Measurements from ENCODE around the gene THEMIS.
"Not testable (repeated sequence)": the region's sequence is repeated elsewhere in the genome, so short reads cannot be mapped to it uniquely, and the experiment has no call there.

Gene THEMIS

DNA sequence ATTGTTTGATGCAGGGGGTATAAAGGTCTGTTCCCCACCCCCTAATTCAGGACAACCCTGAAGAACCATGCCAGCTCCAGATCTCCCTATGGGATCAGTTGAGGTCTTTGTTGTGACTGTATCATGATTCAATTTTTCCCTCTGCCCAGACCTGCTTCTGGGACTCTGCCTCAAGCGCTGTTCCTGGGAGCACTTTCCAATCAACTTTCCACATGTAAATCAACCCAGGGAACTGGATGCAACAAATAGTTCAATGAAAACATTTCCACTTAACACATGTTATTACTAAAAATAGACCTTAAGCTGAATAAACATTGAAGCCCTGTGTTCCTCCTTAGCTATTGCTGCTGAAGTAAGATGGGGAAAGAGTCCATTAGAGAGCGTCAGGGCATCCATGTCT lies 184.4 kb downstream of the THEMIS start:
- no peak for DNase-seq

DNA sequence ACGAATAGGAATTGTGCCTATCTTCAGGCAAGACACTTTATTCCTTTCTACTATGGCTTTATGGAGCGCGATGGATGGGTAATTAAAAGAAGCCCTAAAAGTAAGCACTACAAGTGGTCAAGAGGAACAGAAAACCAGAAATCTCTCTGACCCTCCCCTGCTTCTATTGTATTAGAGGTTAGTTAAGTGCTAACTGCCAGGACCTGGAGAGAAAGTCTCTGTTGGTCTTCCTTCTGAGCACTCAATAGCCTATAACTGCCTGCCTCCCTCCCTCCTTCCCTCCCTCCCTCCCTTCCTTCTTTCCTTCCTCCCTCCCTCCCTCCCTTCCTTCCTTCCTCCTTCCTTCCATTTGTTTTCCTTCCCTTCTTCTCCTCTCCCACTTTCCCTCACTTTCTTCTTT lies 190.2 kb downstream of the THEMIS start:
- no peak for DNase-seq

DNA sequence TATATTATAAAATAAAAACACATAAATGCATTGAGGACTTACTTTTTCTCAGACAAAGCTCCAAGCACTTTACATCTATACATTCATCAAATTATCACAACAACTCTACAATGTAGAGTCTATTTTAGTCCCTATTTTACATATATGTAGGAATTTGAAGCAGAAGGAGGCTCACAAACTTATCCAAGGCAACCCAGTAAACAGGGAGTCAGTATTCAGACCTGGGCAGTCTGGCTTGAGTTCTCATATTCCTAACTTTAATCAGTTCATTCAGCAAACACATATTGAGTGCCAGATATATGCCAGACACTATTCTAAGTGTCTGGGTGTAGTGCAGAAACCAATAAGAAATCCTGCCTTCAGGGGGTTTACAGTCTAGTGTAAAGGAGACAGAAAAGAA lies 194.6 kb downstream of the THEMIS start:
- DNase-seq, result no peak

DNA sequence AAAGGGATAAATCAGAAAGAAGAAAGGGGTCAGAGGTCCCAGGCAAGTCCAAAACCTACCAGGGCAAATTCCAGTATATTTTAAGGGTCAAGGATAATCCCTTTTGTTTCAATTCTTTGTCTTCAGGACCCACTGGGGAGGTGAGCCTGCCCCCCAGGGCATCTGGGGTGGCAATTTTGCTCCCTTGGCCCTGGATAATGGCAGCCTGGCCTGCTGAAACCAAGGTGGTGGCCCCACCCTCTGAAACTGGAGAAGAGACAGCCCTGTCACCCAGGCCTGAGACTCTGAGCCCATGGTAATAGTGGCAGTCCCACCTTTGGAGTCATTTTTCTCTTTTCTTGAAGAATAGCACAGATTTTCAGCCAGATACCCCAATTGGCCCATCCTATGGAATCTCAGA lies 205.8 kb downstream of the THEMIS start:
- DNase-seq, result no peak

DNA sequence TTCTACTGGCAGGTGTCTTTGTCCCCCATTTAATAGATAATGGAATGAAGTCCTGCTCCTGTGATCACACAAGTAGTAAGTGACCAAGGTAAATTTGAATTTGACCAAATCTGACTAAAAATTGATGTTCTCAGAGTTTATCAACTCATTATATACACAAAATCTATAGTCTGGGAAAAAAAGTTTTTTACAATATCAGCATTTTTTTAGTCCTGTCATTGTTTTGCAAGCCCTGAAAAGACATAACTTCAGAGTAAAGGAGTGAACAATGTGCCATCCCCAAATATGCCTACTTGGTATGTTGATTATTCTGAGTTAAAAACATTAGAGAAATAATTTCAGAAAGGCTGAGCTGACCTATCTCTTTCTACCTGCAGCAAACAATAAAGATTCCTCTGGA lies 209.7 kb downstream of the THEMIS start:
- DNase-seq, result no peak

DNA sequence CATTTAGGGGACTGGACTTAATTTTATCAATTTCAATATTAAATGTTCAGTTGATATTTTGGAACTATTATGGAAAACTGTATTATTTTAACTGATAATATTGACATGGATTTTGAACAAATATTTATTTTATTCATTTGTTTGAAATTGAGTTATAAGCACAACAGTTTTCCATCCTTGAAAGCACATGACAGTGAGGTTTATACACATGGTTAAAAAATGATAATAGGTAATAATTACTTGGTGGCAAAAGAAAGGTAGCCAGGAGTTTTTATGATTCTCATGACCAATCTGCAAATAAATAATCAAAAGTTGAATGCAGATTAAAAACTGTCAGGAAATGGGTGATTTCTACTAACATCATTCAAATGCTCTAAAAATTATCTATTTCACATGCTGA lies 210.3 kb downstream of the THEMIS start:
- DNase-seq, result no peak

DNA sequence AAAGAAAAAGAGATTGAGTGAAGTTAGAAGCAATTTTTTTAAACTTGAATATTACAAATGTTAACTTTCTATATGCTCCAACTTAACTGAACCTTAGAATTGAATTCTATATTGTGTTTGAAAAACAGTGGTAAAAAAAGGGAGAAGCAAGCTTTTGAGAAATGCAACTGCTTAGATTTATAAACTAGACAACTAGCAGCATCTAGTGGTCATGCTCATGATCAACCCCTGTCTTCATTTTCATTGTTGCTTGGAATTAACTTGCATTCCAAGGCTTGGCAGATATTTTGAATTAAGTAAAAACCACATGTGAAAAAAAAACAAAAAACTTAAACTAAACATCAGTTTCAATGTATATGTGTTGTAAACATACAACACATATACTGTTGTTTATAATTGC lies 210.8 kb downstream of the THEMIS start:
- no peak for DNase-seq

DNA sequence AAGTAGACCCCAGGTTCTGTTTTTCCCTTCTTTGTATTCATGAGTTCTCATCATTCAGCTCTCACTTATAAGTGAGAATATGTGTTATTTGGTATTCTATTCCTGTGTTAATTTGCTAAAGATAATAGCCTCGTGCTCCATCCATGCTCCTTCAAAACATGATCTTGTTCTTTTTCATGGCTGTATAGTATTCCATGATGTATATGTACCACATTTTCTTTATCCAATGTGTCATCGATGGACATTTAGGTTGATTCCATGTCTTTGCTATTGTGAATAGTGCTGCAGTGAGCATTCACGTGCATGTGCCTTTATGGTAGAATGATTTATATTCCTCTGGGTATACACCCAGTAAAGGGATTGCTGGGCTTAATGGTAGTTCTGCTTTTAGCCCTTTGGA lies 213.4 kb downstream of the THEMIS start:
- not testable (repeated sequence) for DNase-seq

DNA sequence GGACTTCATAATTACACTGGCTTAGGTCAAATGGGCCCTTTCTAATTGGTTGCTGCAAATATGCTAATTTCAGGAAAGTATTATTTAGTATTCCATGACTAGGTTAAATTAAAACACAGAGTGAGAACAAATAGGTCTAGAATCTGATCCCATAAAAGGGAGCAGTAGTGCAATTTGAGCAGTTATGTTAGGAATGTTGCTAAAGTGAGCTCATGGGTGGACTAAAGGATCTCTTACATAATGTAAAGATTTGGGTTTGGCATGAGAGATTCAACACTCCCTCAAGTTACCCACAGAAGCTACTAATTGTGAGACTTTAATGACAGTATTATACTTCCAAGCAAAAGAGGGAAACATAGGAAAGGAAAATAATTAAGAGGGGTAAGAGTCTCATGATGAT lies 214.8 kb downstream of the THEMIS start:
- DNase-seq, result no peak

DNA sequence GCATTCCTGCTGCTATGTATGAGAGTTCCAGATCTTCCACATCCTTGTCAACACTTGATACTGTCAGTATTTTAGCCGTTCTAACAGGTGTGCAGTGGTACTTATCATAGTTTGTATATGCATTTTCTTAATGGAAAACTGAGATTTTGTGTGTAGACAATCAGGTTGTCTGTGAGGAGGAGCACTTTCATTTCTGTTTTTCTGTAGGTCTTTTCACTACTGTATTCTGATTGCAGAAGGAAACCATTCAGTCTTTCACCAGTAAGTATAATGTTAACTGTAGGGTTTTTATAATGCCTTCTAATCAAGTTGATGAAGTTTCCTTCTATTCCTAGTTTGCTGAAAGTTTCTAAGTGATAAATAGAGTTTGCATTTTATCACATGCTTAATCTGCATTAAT lies 216.4 kb downstream of the THEMIS start:
- DNase-seq, result no peak
